ENCODE results near the gene DLG2.
"Not testable (repeated sequence)": the region's sequence is repeated elsewhere in the genome, so short reads cannot be mapped to it uniquely, and the experiment has no call there.

Gene DLG2

DNA sequence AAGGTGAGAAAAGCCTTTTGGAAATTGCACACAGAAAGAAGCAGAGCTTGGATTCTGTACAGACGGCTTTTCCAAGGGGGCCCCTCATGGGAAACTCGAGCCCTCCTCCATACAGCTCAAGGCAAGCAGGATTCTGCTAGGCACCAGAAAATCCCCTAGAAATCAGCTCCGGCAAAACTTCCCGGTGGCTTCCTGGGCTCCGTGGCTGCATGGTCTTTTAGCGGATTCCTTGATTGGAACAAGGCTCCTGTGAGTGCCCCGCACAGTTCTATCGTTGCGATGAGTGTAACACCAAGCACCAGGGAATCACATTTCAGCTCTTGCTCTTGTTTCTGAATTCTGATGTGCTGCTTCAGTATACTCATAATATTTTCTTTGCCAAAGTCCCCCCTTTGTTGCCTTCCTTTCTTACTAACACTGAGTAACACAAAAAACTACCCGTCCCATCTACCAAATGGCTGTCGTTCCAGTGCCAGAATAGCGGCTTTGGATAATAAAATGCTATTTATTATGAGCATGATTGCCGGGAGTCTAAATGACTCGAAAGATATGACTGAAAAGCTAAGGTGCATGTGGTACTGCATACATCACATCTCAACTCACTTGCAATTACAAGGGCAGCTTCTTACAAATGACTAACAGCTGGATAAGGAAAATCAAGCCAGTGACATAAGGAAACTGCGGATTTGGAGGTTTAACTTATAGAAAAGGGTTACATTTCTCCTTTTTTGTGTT lies 494.1 kb downstream of the DLG2 start:
- Mint-ChIP-seq H3K36me3 (ENCODE audit: insufficient read depth) (no peaks in the 10 kb centered on the region), H3K27me3 (no peaks in the 10 kb centered on the region), H3K27ac (ENCODE audit: low read depth) (no peak overlapping the region), H3K9me3 (peaks cover 21% of the 10 kb centered on the region), H3K4me1 (no peaks in the 10 kb centered on the region), H3K4me3 (no peak overlapping the region)
- ATAC-seq (replicated peaks; ENCODE audit: extremely low read depth, poor library complexity, severe bottlenecking) (no peak), DNase-seq (ENCODE audit: low spot score in 2 of 2) (no peak)

DNA sequence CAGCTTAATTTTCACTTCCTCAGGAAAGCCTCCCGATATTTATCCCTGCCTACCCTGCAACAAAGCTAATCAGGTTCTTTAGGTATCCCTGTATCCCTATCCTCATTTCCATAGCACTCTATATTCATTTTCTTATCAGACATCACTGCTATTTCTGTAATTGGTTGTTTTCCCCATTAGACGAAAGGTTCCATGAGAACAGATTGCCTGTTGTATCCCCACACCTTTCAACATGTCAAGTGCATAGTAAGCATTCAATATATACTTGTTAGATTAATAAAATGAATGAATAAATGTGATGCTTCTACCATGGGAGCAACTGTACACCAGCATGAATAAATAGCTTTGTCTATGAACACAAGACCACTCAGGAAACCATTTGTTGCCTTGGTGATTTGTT lies 499.8 kb downstream of the DLG2 start:
- Mint-ChIP-seq H3K4me3 (no peak overlapping the region), H3K4me1 (no peaks in the 10 kb centered on the region), H3K27ac (ENCODE audit: low read depth) (no peak overlapping the region), H3K36me3 (ENCODE audit: insufficient read depth) (no peaks in the 10 kb centered on the region), H3K9me3 (peaks cover 11% of the 10 kb centered on the region), H3K27me3 (no peaks in the 10 kb centered on the region)
- ATAC-seq (replicated peaks; ENCODE audit: extremely low read depth, poor library complexity, severe bottlenecking) (no peak), DNase-seq (ENCODE audit: low spot score in 2 of 2) (no peak)

DNA sequence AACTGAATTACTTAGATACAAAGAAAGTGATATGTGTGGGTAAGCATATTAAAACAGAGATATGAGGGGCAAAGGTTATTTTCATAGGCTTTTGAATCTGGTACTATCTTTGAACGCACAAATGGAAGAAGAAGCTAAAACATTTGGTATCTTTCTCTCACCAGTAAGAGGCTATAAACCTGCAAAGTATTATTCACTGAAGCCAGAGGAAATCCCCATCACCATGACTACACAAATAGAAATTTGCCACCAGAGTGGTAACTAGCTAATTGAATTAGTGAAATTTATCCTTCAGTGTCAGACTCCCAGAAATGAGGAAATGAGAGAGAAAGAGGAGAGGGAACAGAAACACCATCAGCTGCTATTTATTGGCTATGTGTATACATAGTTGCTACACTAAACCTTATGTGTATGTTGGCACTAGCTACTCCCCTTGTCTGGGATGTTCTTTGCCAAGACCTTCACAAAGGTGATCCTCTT lies 503.4 kb downstream of the DLG2 start:
- DNase-seq (ENCODE audit: low spot score in 2 of 2) (no peak), ATAC-seq (replicated peaks; ENCODE audit: extremely low read depth, poor library complexity, severe bottlenecking) (no peak)
- Mint-ChIP-seq H3K36me3 (ENCODE audit: insufficient read depth) (no peaks in the 10 kb centered on the region), H3K27me3 (no peaks in the 10 kb centered on the region), H3K4me3 (no peak overlapping the region), H3K27ac (ENCODE audit: low read depth) (no peak overlapping the region), H3K4me1 (no peaks in the 10 kb centered on the region), H3K9me3 (peaks cover 18% of the 10 kb centered on the region)

DNA sequence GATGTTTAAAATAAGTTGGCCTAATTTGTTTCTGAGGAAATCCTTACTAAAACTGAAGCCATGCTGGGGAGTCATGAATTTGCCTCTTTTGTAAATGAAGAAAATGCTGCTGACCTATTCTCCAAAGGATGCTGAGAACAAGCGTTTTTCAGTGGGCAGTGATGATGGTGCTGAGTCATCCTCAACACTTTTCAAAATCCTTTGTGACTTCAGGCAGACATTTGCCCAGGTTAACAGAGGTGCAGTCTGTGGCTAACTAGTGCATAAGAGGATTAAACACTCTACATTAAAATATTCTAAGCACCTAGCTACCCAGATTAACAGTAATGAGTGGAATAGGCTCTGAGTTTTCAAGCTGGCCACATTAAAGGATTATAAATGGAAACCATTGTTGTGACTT lies 509.0 kb downstream of the DLG2 start:
- Mint-ChIP-seq H3K27ac (ENCODE audit: low read depth) (no peak overlapping the region), H3K27me3 (no peaks in the 10 kb centered on the region), H3K4me1 (no peaks in the 10 kb centered on the region), H3K9me3 (peaks cover 21% of the 10 kb centered on the region), H3K4me3 (no peak overlapping the region), H3K36me3 (ENCODE audit: insufficient read depth) (no peaks in the 10 kb centered on the region)
- ATAC-seq (replicated peaks; ENCODE audit: extremely low read depth, poor library complexity, severe bottlenecking) (no peak), DNase-seq (ENCODE audit: low spot score in 2 of 2) (no peak)

DNA sequence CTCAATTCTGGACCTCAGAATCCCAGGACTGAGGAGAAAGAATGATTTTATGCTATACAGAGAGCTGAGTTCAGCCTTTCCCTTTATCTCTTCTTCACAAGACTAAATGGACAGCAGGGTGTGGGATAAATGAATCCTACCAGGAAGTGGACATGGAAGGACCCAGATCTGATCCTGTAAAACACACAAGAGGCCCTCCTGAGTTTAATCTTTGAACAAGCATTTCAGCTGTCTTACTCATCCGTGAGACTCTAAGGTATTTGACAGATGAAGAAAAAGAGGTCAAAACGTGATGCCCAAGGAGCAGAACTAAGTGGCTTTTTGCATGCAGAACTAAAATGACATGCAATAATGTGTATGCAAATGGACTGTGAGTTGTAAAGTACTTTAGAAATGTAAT lies 511.3 kb downstream of the DLG2 start:
- H3K9me3 Mint-ChIP-seq, result peaks cover 13% of the 10 kb centered on the region
- DNase-seq (ENCODE audit: low spot score in 2 of 2) (no peak), ATAC-seq (replicated peaks; ENCODE audit: extremely low read depth, poor library complexity, severe bottlenecking) (no peak)
- no peak overlapping the region for H3K4me3 Mint-ChIP-seq
- H3K36me3 Mint-ChIP-seq (ENCODE audit: insufficient read depth), result no peaks in the 10 kb centered on the region
- no peaks in the 10 kb centered on the region for H3K4me1 Mint-ChIP-seq
- H3K27ac Mint-ChIP-seq (ENCODE audit: low read depth), result no peak overlapping the region
- no peaks in the 10 kb centered on the region for H3K27me3 Mint-ChIP-seq

DNA sequence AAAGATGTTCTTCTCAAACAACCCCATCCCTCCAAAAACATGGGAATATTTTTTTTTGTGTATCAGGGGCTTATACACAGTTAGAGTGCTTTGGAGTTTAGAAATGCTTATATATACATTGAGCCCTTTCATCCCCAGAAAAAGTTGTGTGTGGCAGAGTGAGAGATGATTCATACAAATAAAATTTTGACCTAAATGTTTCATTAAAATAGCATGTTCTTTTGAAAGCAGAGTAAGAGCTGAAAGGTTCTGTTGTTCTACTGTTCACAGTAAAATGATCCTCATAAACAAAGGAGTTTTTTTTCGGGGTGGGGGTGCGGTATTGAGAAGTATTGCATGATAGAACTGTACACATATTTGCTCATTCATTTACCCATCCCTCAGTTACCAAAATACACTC lies 512.4 kb downstream of the DLG2 start:
- no peak for ATAC-seq (replicated peaks; ENCODE audit: extremely low read depth, poor library complexity, severe bottlenecking)
- Mint-ChIP-seq H3K4me1 (no peaks in the 10 kb centered on the region), H3K36me3 (ENCODE audit: insufficient read depth) (no peaks in the 10 kb centered on the region), H3K9me3 (peaks cover 19% of the 10 kb centered on the region), H3K4me3 (no peak overlapping the region), H3K27me3 (no peaks in the 10 kb centered on the region), H3K27ac (ENCODE audit: low read depth) (no peak overlapping the region)
- no peak for DNase-seq (ENCODE audit: low spot score in 2 of 2)

DNA sequence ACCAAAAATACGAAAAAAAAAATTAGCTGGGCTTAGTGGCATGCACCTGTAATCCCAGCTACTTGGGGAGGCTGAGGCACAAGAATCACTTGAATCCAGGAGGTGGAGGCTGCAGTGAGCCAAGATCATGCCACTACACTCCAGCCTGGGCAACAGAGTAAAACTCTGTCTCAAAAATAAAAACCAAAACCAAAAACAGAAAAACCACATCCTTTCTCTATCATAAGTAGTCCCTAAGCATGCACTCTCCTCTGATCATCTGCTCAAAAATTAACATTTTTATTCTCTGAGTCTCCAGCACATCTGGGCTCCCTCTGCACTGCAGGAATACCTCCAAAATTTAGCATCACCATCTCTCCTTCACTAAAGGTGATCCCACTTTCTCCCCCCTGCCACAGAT lies 516.9 kb downstream of the DLG2 start:
- DNase-seq (ENCODE audit: low spot score in 2 of 2); ATAC-seq (replicated peaks; ENCODE audit: extremely low read depth, poor library complexity, severe bottlenecking); H3K4me3 Mint-ChIP-seq; H3K27ac Mint-ChIP-seq (ENCODE audit: low read depth); H3K27me3 Mint-ChIP-seq; H3K4me1 Mint-ChIP-seq; H3K36me3 Mint-ChIP-seq (ENCODE audit: insufficient read depth): not testable (repeated sequence)
- peaks cover 20% of the 10 kb centered on the region for H3K9me3 Mint-ChIP-seq

DNA sequence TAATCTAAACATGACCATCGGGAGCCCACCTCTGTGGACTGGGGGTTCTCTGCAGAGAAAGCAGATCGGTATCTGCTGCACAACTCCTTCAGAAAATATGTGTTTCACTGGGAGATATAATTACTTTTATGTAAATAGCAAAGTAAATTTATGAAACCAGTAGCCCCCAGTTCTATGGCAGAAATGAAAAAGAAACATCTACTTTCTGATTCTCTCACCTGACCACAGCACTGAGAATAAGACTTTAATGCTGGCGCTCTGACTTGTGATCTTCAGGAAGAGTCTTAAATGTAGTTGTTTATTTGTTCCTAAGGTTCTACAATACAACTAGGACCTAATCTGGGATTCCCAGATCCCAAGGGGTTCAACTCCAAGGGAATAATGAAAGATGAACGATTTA lies 518.0 kb downstream of the DLG2 start:
- Mint-ChIP-seq H3K27ac (ENCODE audit: low read depth) (no peak overlapping the region), H3K36me3 (ENCODE audit: insufficient read depth) (no peaks in the 10 kb centered on the region), H3K9me3 (peaks cover 22% of the 10 kb centered on the region), H3K4me1 (no peaks in the 10 kb centered on the region), H3K4me3 (no peak overlapping the region), H3K27me3 (no peaks in the 10 kb centered on the region)
- ATAC-seq (replicated peaks; ENCODE audit: extremely low read depth, poor library complexity, severe bottlenecking) (no peak), DNase-seq (ENCODE audit: low spot score in 2 of 2) (no peak)

DNA sequence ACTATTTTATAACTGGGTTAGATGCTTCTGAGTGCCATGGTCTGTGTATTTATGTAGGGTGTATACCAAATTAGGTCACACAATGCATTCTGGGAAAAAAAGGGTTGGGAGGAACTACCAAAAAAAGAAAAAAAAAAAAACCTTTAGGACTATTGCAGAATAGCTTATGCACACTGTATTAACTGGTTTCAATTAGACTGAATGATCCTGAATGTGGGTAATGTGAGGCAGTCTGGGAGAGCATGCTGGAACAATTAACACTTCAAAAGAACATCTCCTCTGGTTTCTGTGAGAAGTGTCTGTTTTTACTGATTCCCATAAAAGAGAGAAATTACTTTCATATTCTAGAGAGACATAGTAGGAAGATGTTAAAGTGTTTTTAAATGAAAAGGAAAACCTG lies 521.3 kb downstream of the DLG2 start:
- Mint-ChIP-seq H3K9me3 (peaks cover 16% of the 10 kb centered on the region), H3K27me3 (no peaks in the 10 kb centered on the region), H3K4me1 (no peaks in the 10 kb centered on the region), H3K4me3 (no peak overlapping the region), H3K36me3 (ENCODE audit: insufficient read depth) (no peaks in the 10 kb centered on the region), H3K27ac (ENCODE audit: low read depth) (no peak overlapping the region)
- no peak for ATAC-seq (replicated peaks; ENCODE audit: extremely low read depth, poor library complexity, severe bottlenecking)
- no peak for DNase-seq (ENCODE audit: low spot score in 2 of 2)

DNA sequence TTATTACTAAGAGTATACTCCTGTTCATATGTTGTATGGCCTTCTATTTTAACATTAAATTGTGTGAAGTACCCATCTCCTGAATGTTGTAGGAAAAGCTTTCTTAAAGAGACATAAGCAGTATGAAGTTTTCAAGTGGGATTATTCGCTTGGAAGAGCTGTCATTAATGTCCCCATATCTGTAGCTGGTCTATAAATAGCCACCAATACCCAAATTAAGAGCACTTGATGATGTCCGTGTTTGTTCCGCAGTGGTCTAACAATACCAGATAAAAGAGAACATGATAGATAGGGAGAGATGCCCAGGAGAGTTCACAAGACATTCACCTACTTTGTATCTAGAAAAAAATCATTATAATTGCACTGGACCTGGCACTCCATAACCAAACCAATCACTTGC lies 527.6 kb downstream of the DLG2 start:
- Mint-ChIP-seq H3K9me3 (peaks cover 30% of the 10 kb centered on the region), H3K27me3 (no peaks in the 10 kb centered on the region), H3K27ac (ENCODE audit: low read depth) (no peak overlapping the region), H3K4me1 (no peaks in the 10 kb centered on the region), H3K4me3 (no peak overlapping the region), H3K36me3 (ENCODE audit: insufficient read depth) (no peaks in the 10 kb centered on the region)
- no peak for ATAC-seq (replicated peaks; ENCODE audit: extremely low read depth, poor library complexity, severe bottlenecking)
- no peak for DNase-seq (ENCODE audit: low spot score in 2 of 2)

DNA sequence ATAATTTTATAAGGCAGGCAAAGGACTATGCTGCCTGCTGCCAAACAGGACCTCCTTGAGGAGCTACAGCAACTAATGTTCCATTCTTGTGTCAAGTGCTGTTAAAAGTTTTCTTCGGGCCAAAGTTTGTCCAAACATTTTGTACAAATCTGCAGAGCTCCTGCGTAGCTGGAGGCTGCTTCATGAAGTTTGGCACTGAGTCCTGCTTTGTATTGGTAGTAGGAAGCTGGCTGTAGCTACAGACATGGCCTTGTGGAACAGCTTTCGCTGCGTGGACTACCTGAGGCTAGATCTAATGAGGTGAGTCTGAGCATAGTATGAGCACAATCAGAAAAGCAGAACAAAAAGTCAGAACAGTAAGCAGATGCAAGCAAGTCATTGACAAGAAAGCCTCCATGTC lies 528.1 kb downstream of the DLG2 start:
- ATAC-seq (replicated peaks; ENCODE audit: extremely low read depth, poor library complexity, severe bottlenecking), result no peak
- peaks cover 25% of the 10 kb centered on the region for H3K9me3 Mint-ChIP-seq
- H3K4me1 Mint-ChIP-seq, result no peaks in the 10 kb centered on the region

DNA sequence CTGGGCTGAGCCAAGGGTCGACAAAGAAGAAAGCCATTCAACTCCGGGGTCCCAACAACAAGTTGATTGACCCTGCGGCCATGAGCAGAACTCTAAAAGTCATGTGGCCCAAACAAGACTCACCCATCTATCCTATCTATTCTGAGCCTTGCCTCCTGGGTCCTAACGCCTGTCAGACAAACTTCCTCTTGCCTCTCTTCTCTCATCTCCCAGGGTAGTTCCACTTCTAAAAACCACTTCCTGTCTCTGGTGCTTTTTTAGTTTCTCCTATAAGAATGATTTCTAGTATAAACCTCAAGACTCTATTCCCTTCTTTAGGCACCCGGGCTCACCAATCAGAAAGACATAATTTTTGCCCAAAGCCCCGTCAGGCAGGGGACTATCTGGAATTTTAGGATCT lies 530.2 kb downstream of the DLG2 start:
- DNase-seq (ENCODE audit: low spot score in 2 of 2) (no peak), ATAC-seq (replicated peaks; ENCODE audit: extremely low read depth, poor library complexity, severe bottlenecking) (no peak)
- Mint-ChIP-seq H3K27me3 (no peaks in the 10 kb centered on the region), H3K27ac (ENCODE audit: low read depth) (no peak overlapping the region), H3K36me3 (ENCODE audit: insufficient read depth) (no peaks in the 10 kb centered on the region), H3K4me3 (no peak overlapping the region), H3K9me3 (peaks cover 29% of the 10 kb centered on the region), H3K4me1 (no peaks in the 10 kb centered on the region)

More for the DNA sequence above, 528.1 kb downstream of the DLG2 start:
- Mint-ChIP-seq H3K4me3 (no peak overlapping the region), H3K36me3 (ENCODE audit: insufficient read depth) (no peaks in the 10 kb centered on the region), H3K27ac (ENCODE audit: low read depth) (no peak overlapping the region), H3K27me3 (no peaks in the 10 kb centered on the region)
- no peak for DNase-seq (ENCODE audit: low spot score in 2 of 2)

DNA sequence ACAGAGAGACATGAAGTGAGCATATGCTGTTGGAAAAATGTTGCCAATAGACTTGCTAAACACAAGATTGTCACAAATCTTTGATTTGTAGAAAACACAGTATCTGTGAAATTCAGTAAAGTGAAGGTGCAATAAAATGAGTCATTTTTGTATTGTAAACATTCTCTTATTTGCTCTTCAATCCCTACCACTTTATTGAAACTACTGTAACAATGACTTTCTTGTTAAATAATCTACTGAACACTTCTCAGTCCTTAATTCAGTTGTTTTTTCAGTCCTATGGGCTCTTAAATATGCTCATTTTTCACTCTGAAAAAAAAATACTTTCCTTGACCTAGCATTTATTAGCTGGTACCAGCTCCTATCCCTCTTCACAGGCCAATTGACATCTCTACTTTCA lies 531.9 kb downstream of the DLG2 start:
- DNase-seq (ENCODE audit: low spot score in 2 of 2) (no peak), ATAC-seq (replicated peaks; ENCODE audit: extremely low read depth, poor library complexity, severe bottlenecking) (no peak)
- Mint-ChIP-seq H3K9me3 (peaks cover 31% of the 10 kb centered on the region), H3K36me3 (ENCODE audit: insufficient read depth) (no peaks in the 10 kb centered on the region), H3K4me3 (no peak overlapping the region), H3K27me3 (no peaks in the 10 kb centered on the region), H3K4me1 (no peaks in the 10 kb centered on the region), H3K27ac (ENCODE audit: low read depth) (no peak overlapping the region)
